ENCODE results near the gene RSBN1L. TPM values are rescaled to one million over a fixed set of nuclear protein-coding genes. Genes with fewer than 3 reads are reported as not detected.
"Not testable (repeated sequence)": the region's sequence is repeated elsewhere in the genome, so short reads cannot be mapped to it uniquely, and the experiment has no call there.

Gene RSBN1L
- total RNA-seq = 17.0 TPM

DNA sequence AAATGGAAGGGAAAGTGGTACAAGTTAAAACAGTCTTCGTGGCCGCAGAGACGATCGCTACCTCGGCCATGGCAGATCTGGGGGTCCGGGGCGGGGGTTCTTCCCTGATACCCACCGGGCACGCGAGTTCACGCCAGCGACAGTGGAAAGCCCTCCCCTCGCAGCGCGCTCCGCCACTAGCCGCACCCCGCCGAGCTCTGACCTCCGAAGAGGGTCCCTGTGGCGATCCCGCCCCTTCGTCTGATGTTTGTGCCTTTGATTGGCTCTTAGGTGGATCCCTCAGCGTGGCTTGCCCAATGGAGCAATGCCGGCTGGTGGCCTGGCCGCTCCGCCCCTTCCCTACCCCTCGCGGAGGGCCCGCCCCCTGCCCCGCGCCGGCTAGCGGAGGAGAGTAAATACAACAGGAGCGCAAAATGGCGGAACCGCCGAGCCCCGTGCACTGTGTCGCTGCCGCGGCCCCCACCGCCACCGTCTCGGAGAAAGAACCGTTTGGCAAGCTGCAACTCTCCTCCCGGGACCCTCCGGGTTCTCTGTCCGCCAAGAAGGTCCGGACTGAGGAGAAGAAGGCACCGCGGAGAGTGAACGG, at the start of gene RSBN1L:
Gene RSBN1L, plus strand, starts transcription at position 403 of the 586 bp plus-strand sequence. Its CDS starts 11 bp downstream, at position 414.
- DNase-seq (ENCODE audit: low read depth in 2 of 3, low spot score in 2 of 3) = peak; percentile 87 to 99 (median 98)

DNA sequence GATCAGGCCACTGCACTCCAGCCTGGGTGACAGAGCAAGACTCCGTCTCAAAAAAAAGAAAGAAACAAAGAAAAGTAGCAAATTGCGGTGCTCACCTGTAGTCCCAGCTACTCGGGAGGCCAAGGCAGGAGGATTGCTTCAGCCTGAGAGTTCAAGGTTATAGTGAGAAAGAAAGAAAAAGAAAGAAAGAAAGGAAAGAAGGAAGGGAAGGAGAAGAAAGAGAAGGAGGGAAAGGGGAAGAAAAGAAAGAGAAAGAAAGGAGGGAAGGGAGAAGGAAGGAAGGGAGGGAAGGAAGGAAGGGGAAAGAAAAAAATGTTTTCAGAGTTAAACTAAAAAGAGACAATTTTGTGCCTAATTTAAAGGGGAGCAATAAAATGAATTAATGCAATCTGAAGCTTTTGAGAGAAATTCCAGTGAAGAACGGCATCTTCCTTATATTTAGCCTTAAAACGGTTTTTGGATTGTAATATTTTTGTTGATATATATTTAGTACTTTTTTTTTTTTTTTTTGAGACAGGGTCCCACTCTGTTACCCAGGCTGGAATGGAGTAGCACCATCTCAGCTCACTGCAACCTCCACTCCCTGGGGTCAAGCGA, 47.4 kb upstream of the RSBN1L start:
- DNase-seq (ENCODE audit: low read depth in 2 of 3, low spot score in 2 of 3) = no peak

- no peak for DNase-seq (ENCODE audit: low read depth in 2 of 3, low spot score in 2 of 3)
These were observed 46.4 kb upstream of the RSBN1L start for GRCh38 chr7:77649716-77650349.

DNA sequence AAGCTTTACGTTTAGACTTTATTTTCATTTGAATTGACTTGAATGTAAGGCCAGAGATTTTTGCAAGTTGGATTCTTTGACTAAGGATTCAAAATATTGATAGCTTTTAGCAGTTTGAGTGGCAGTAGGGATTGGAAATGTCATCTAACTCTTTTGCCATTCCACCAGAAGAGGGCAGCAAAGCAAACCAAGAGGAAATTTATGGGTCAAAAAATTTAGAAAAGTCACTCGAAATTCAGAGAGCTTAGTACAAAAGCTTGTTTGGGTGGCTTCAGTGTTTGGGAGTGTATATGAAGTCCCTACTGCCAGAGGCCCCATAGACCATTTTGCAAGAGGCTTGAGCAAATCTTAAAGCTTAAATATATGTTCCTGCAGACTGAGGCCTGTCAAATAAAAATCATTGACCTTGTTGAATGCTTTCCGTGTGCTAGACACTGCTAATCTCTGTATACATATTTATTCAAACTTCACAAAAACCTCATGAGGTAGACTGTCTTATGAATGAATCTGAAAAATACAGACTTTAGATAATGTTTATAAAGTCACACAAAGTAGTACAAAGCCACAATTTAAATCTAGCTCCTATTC, 44.6 kb upstream of the RSBN1L start:
- DNase-seq (ENCODE audit: low read depth in 2 of 3, low spot score in 2 of 3) = peak; percentile 1 to 68 (median 36)

DNA sequence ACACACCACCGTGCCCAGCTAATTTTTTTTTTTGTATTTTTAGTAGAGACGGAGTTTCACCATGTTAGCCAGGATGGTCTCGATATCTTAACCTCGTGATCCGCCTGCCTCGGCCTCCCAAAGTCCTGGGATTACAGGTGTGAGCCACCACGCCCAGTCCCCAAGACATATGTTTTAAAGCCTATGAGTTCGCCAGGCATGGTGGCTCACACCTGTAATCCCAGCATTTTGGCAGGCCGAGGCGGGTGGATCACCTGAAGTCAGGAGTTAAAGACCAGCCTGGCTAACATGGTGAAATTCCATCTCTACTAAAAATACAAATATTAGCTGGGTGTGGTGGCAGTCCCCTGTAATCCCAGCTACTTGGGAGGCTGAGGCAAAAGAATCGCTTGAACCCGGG, 43.4 kb upstream of the RSBN1L start:
- DNase-seq (ENCODE audit: low read depth in 2 of 3, low spot score in 2 of 3) = not testable (repeated sequence)

GRCh38 chr7:77653572-77653971, 42.7 kb upstream of the RSBN1L start:
- DNase-seq (ENCODE audit: low read depth in 2 of 3, low spot score in 2 of 3) = no peak

GRCh38 chr7:77655356-77655755, 40.9 kb upstream of the RSBN1L start:
- DNase-seq (ENCODE audit: low read depth in 2 of 3, low spot score in 2 of 3) = no peak

DNA sequence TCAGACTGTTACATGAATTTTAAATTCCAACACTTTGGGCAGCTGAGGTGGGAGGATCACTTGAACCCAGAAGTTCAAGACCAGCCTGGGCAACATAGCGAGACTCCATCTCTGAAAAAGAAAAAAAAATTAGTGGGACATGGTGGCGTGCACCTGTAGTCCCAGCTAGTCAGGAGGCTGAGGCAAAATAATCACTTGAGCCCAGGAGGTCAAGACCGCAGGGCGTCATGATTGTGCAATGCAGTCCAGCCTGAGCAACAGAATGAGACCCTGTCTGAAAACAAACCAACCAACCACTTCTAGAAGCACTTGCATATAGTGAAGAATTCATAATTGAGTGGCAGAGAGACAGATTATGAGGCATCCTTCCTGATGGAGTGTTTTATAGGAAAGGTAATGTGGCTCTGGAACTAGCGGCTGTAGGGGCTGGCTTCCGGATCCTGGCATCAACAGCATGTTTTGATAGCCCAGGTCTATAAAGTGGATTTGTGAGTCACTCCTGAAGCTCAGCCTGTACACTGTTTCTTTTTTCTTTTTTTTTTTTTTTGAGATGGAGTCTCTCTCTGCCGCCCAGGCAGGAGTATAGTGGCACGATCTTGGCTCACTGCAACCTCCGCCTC, 40.3 kb upstream of the RSBN1L start:
- no peak for DNase-seq (ENCODE audit: low read depth in 2 of 3, low spot score in 2 of 3)

DNA sequence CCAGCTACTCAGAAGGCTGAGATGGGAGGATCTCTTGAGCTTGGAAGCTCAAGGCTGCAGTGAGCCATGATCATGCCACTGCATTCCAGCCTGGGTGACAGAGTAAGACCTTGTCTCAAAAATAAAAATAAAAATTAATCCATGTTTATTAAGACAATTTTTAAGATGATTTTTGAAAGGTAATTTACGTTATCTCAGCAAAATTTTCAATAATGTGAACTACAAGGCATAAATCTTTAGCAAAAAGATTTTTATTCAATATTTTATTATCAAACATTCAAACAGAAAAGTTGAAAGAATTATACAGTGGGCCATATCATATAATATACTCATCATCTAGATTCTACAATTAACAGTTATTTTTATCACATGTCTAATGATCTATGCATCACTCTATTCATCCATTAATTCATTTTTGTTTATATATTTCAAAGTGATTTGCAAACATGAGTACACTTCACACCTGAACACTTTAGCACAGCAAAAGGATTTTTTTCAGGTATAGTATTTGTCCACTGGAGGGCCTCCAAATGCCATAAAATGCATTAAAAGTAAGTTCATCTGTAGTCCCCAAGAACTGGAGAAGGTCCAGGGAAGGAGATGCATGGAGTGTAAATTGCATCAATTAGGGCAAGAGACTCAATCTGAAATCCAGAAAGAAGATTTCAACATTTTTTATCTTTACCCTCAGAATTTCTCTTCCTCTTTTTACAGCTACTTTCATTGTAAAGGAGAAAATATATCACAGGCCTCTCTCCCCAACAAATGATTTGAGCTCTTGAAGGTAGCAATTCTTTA, 38.6 kb upstream of the RSBN1L start:
- peak; percentile 6 to 75 (median 51) for DNase-seq (ENCODE audit: low read depth in 2 of 3, low spot score in 2 of 3)

- no peak for DNase-seq (ENCODE audit: low read depth in 2 of 3, low spot score in 2 of 3)
These were observed 37.3 kb upstream of the RSBN1L start for GRCh38 chr7:77658928-77659327.

- no peak for DNase-seq (ENCODE audit: low read depth in 2 of 3, low spot score in 2 of 3)
These were observed 34.4 kb upstream of the RSBN1L start for GRCh38 chr7:77661816-77662215.

DNA sequence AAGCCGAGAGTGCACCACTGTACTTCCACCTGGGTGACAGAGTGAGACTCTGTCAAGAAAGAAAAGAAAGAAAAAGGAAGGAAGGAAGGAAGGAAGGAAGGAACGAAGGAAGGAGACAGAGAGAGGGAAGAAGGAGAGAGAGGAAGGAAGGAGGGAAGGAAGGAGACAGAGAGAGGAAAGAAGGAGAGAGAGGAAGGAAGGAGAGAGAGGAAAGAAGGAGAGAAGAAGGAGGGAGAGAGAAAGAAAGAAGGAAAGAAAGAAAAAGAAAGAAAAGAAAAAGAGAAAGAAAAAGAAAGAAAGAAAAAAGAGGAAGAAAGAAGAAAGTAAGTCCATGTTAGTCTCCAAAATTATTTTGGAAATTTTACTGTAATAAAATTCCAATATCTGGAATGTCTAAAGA, 33.4 kb upstream of the RSBN1L start:
- DNase-seq (ENCODE audit: low read depth in 2 of 3, low spot score in 2 of 3) = no peak

DNA sequence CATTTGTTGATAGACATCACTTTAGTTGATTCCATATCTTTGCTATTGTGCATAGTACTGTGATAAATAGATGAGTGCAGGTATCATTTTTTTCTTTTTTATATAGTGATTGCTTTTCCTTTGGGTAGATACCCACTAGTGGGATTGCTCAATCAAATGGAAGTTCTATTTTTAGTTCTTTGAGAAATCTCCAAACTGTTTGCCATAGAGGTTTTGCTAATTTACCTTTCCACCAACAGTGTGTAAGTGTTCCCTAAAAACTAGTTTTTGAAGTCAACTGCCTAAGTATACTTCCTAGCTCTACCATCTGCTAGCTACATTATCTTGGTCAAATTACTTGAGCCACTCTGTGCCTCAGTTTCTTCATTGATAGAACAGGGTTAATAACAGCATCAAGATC, 31.5 kb upstream of the RSBN1L start:
- DNase-seq (ENCODE audit: low read depth in 2 of 3, low spot score in 2 of 3) = no peak

DNA sequence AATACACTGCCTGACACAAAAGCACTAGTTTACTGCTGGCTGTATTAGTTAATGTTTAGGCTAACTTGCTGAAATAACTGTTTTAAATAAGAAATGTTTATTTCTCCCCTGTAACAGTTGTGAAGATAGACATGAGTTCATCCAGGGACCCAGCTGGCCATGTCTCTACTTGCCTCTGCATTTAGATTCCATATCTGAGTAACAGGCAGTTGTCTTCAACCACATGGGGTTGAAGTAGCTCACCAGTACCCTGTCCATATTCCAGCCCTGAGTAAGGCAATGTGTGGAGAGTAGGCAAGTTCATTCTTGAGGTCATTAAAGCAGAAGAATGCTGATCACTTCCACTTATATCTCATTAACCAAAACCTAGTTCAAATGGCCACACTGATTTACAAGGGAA, 31.1 kb upstream of the RSBN1L start:
- DNase-seq (ENCODE audit: low read depth in 2 of 3, low spot score in 2 of 3) = no peak

DNA sequence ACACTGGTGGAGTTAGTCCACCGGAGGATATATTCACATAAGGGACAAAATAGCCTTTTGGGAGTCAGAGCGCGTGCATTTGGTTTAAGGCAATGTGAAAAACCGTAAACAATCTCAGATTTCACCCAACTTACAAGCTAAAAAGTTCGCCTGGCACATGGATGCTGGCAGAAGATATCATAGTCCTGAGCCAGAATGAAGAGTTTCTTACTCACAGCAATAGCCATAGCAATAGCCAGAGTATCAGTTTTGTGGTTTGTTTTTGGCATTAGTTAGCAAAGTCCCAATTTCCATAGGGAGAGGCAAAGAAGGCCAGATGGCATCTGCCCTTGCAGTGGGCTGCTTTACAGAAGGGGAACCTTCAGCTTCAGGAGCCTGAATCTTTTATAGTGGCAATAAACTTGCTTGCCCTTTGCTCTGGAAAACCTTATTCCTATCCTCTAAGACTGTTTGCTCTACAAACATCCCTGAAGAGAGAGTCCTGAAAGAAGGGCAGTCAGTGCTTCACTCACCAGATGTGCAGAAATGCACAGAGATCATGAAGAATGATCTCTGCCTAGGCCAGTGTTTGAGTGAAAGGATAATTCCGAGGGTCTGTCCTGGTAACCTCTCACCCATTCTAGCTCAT, 28.7 kb upstream of the RSBN1L start:
- no peak for DNase-seq (ENCODE audit: low read depth in 2 of 3, low spot score in 2 of 3)

- no peak for DNase-seq (ENCODE audit: low read depth in 2 of 3, low spot score in 2 of 3)
These were observed 21.4 kb upstream of the RSBN1L start for GRCh38 chr7:77674878-77675277.

- DNase-seq (ENCODE audit: low read depth in 2 of 3, low spot score in 2 of 3) = no peak
These were observed 16.7 kb upstream of the RSBN1L start for GRCh38 chr7:77679608-77680007.

DNA sequence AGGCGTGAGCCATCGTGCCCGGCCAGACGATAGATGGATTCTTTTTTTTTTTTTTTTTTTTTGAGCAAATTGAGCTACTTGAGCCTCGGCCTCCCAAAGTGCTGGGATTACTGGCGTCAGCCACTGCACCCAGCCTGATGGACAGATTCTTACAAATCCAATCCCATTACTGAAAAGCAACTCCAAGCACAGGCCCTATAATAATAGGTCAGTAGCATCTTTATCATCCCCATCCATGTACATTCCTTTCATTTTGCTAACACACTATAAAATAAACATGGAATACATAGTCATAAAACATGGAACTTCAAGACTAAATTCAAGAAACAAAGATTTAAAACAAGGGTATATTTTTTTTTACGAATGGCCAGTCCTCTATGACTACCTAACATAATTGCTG, 16.0 kb upstream of the RSBN1L start:
- DNase-seq (ENCODE audit: low read depth in 2 of 3, low spot score in 2 of 3) = no peak

DNA sequence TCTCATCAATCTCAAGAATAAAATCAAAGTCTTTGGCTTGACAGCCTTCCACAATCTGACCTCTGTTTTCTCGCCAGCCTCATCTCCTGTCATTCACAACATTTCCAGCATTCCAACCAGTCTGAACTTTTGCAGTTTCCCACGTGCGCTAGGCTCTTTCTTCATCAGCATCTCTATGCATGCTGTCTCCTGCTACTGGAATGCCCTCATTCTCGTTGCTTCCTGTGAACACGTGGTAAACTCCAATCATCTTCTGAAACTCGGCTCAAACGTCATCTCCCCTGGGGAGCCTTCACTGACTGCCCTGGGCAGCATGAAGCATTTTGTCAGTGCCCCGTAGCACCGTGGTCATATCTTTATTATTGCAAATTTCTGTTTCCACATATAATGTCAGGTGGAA, 12.2 kb upstream of the RSBN1L start:
- DNase-seq (ENCODE audit: low read depth in 2 of 3, low spot score in 2 of 3) = no peak

- DNase-seq (ENCODE audit: low read depth in 2 of 3, low spot score in 2 of 3) = peak in 1 of 3 donors; percentile 7
These were observed 11.0 kb upstream of the RSBN1L start for GRCh38 chr7:77685233-77685632.
